Osteocyte (in vitro differentiated cells): ENCODE data around the gene CD80. TPM values are rescaled to one million over a fixed set of nuclear protein-coding genes. Genes with fewer than 3 reads are reported as not detected.

Experiments used
- DNase-seq: peaks from one replicate; pipeline ENCODE4 v3.0.0; 2021; ENCODE audit warnings: mixed read lengths; ENCODE audit not compliant: unreplicated experiment; ENCODE audit errors: extremely low spot score
- H3K27ac Mint-ChIP-seq: one replicate; pipeline ENCODE4 v1.8.0; 2021; ENCODE audit warnings: mild to moderate bottlenecking, mixed read lengths; ENCODE audit not compliant: unreplicated experiment
- H3K27me3 Mint-ChIP-seq: one replicate; pipeline ENCODE4 v1.8.0; 2021; ENCODE audit warnings: mixed read lengths; ENCODE audit not compliant: unreplicated experiment
- H3K36me3 Mint-ChIP-seq: one replicate; pipeline ENCODE4 v1.8.0; 2021; ENCODE audit warnings: mixed read lengths; ENCODE audit not compliant: unreplicated experiment
- H3K4me1 Mint-ChIP-seq: one replicate; pipeline ENCODE4 v1.8.0; 2021; ENCODE audit warnings: mixed read lengths; ENCODE audit not compliant: unreplicated experiment
- H3K4me3 Mint-ChIP-seq: one replicate; pipeline ENCODE4 v1.8.0; 2021; ENCODE audit warnings: mild to moderate bottlenecking, moderate library complexity, mixed read lengths; ENCODE audit not compliant: unreplicated experiment
- H3K9me3 Mint-ChIP-seq: one replicate; pipeline ENCODE4 v1.8.0; 2021; ENCODE audit warnings: mixed read lengths; ENCODE audit not compliant: unreplicated experiment
- total RNA-seq: library from RNA; stranded (reverse); gene quantifications from 2 replicates; pipeline ENCODE4 v1.2.1, GENCODE V29; 2021
- TF ChIP-seq, protein P1 (sequence below): fragments of 200-600 bp; sonication (generic); IDR thresholded peaks from 2 replicates; pipeline ENCODE4 v1.5.0; 2021; ENCODE audit warnings: antibody characterized with exemption, mild to moderate bottlenecking, moderate library complexity

CD80 gene
- total RNA-seq, 1 donor from 2014 or later = not detected

DNA sequence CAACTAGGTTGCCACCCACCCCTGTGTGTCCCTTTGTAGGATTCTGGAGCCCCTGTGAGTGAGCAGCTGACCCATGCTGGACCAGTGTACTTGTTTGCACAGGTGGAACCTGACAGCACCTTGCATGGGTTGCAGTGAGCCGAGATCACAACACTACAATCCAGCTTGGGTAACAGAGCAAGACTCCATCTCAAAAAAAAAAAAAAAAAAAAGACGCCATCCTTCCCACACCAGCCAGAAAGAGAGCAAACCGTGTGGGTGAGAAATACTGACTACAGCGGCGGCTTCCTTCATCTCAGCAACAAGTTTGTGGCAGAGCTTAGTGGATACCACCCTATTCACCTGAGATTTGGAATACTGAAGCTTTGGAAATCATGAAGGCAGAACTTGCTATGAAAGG lies 746 bp upstream of the CD80 start:
- no peak for DNase-seq
- H3K27me3 Mint-ChIP-seq = peaks cover 12% of the 10 kb centered on the region
- H3K27ac Mint-ChIP-seq = no peak overlapping the region
- no peaks in the 10 kb centered on the region for H3K9me3 Mint-ChIP-seq
- TF ChIP-seq, protein P1, sequence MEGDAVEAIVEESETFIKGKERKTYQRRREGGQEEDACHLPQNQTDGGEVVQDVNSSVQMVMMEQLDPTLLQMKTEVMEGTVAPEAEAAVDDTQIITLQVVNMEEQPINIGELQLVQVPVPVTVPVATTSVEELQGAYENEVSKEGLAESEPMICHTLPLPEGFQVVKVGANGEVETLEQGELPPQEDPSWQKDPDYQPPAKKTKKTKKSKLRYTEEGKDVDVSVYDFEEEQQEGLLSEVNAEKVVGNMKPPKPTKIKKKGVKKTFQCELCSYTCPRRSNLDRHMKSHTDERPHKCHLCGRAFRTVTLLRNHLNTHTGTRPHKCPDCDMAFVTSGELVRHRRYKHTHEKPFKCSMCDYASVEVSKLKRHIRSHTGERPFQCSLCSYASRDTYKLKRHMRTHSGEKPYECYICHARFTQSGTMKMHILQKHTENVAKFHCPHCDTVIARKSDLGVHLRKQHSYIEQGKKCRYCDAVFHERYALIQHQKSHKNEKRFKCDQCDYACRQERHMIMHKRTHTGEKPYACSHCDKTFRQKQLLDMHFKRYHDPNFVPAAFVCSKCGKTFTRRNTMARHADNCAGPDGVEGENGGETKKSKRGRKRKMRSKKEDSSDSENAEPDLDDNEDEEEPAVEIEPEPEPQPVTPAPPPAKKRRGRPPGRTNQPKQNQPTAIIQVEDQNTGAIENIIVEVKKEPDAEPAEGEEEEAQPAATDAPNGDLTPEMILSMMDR = no peak
- no peaks in the 10 kb centered on the region for H3K36me3 Mint-ChIP-seq
- no peak overlapping the region for H3K4me3 Mint-ChIP-seq
- H3K4me1 Mint-ChIP-seq = no peaks in the 10 kb centered on the region

DNA sequence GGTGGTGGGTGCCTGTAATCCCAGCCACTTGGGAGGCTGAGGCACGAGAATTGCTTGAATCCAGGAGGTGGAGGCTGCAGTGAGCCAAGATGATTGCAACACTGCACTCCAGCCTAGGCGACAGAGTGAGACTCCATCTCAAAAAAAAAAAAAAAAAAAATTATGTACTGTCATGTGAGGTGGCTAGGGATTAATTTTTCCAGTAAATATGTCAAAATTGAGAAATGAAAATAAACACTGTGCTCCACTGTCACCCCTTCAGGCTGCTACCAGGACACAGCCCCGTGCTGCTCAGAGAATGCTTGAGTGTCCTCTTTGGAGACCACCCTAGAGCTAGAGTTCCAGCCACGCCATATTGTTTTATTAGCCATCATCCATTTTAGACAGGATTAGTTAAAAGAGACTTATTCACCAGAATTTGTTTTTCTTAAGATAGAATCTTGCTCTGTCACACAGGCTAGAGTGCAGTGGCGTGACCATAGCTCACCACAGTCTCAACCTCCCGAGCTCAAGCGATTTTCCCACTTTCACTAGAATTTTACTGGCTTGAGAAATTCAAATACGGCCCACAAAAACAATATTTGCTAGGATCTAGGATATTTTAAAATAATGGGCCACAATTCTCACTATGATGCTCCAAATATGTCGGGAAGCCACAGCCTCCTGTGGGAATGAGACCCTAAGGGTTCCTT lies 642 bp downstream of the CD80 start:
- Mint-ChIP-seq H3K36me3 (no peaks in the 10 kb centered on the region), H3K27me3 (peaks cover 10% of the 10 kb centered on the region), H3K4me3 (no peak overlapping the region), H3K9me3 (no peaks in the 10 kb centered on the region), H3K27ac (no peak overlapping the region), H3K4me1 (no peaks in the 10 kb centered on the region)
- no peak for DNase-seq
- TF ChIP-seq, protein P1 = no peak

DNA sequence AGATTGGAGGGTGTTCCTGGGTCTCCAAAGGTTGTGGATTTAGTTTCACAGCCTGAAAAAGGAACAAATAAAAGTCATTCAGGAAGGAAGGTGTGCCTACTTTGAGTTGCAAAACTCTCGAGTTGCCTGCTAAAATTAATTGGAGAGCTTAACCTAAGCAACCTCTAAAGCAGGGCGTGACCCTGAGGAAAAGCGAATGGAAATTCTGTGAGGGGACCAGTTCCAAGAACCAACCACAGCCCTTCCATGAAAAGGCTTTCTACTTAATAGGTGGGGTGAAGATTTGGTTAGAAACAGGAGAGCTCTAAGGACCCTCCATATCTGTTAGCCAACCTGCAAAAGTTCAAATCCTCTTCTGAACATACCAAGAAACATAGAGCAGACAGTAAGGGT lies 1.5 kb downstream of the CD80 start:
- DNase-seq = no peak
- Mint-ChIP-seq H3K36me3 (no peaks in the 10 kb centered on the region), H3K9me3 (no peaks in the 10 kb centered on the region), H3K4me1 (no peaks in the 10 kb centered on the region), H3K27ac (no peak overlapping the region), H3K27me3 (peaks cover 10% of the 10 kb centered on the region), H3K4me3 (no peak overlapping the region)
- TF ChIP-seq, protein P1 = no peak

DNA sequence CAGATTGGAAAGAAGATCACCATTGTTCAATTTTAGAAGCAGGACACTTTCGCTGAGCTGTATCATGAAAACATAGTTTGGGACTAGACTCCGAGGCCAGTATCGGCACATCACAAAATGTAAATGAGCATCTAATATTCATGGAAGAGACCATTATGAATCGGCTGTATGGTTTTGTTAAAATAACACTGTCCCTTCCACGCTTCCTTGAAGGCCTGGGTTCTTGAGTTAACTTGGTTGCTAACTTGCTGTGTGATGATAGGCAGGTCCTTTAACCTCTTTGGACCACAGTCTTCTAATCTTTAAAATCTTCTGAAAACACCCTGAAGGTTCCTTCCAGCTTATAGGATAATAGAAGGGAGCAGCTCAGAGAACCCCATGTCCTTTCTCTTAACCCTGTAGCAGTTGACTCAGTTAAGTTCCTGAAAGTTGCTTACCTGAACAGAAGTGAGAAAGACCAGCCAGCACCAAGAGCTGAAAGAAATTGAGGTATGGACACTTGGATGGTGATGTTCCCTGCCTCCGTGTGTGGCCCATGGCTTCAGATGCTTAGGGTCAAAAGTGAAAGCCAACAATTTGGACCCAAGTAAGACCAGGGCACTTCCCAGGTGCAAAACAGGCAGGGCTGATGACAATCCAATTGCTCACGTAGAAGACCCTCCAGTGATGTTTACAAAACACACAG lies 2.1 kb downstream of the CD80 start:
- Mint-ChIP-seq H3K27me3 (peaks cover 10% of the 10 kb centered on the region), H3K9me3 (no peaks in the 10 kb centered on the region), H3K36me3 (no peaks in the 10 kb centered on the region), H3K27ac (no peak overlapping the region), H3K4me1 (no peaks in the 10 kb centered on the region), H3K4me3 (no peak overlapping the region)
- TF ChIP-seq, protein P1 = no peak
- no peak for DNase-seq

DNA sequence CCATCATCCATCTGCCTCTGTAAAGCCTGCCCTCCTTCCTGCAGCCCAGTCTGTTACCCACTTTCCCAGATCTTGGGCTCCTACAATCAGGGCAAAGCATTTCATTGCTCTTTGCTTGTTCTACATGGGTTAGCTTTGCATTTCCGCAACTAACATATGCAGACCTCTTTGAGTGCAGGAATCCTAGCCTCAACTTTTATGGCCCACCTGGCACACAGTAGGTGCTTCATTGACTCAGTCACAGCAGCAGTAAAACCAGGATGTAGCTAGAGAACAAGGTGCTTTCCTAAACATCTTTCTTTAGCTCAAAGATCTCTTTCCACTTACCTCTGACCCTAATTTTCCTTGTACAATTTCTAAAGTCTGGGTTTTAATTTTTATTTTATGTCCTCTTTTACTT lies 3.5 kb downstream of the CD80 start:
- TF ChIP-seq, protein P1 = no peak
- Mint-ChIP-seq H3K9me3 (no peaks in the 10 kb centered on the region), H3K36me3 (no peaks in the 10 kb centered on the region), H3K27me3 (peaks cover 10% of the 10 kb centered on the region), H3K27ac (no peak overlapping the region), H3K4me3 (no peak overlapping the region), H3K4me1 (no peaks in the 10 kb centered on the region)
- DNase-seq = no peak
